OCI-LY1 (cell line): ENCODE data around the gene DNAH11.

Experiments used
- H2AFZ ChIP-seq: fragments of 200-600 bp; sonication (generic), shearing (Covaris generic); 2 replicates; pipeline ENCODE4 v1.6.0; 2014; ENCODE audit warnings: antibody characterized with exemption, mild to moderate bottlenecking, low read length
- H3F3A ChIP-seq: fragments of 200-600 bp; sonication (generic), shearing (Covaris generic); 2 replicates; pipeline ENCODE4 v1.6.0; 2014; ENCODE audit warnings: mild to moderate bottlenecking, antibody characterized with exemption, low read length, moderate library complexity; ENCODE audit not compliant: insufficient read depth
- H3K27ac ChIP-seq: fragments of 200-600 bp; sonication (generic); 2 replicates; pipeline ENCODE4 v1.5.1; 2014; ENCODE audit warnings: low read length, mixed run types, mild to moderate bottlenecking, low read depth; ENCODE audit not compliant: poor library complexity, severe bottlenecking
- H3K27me3 ChIP-seq: fragments of 200-600 bp; sonication (generic); 2 replicates; pipeline ENCODE4 v1.6.0; 2014; ENCODE audit warnings: antibody characterized with exemption, mild to moderate bottlenecking, low read length, moderate library complexity; ENCODE audit not compliant: insufficient read depth
- H3K36me3 ChIP-seq: fragments of 200-600 bp; sonication (generic); 2 replicates; pipeline ENCODE4 v1.6.1; 2014; ENCODE audit warnings: mild to moderate bottlenecking, antibody characterized with exemption, low read length, moderate library complexity, mixed read lengths; ENCODE audit not compliant: insufficient read depth
- H3K4me1 ChIP-seq: fragments of 200-600 bp; sonication (generic); 2 replicates; pipeline ENCODE4 v1.5.1; 2014; ENCODE audit warnings: mild to moderate bottlenecking, low read length, moderate library complexity; ENCODE audit not compliant: insufficient read depth, severe bottlenecking
- H3K4me2 ChIP-seq: fragments of 200-600 bp; sonication (generic), shearing (Covaris generic); 2 replicates; pipeline ENCODE4 v1.6.1; 2014; ENCODE audit warnings: low read length
- H3K4me3 ChIP-seq: fragments of 200-600 bp; sonication (generic); 2 replicates; pipeline ENCODE4 v1.5.1; 2014; ENCODE audit warnings: low read length, low read depth, mild to moderate bottlenecking, mixed read lengths; ENCODE audit not compliant: poor library complexity, severe bottlenecking
- H3K79me2 ChIP-seq: fragments of 200-600 bp; shearing (Covaris generic); 2 replicates; pipeline ENCODE4 v1.6.1; 2016; ENCODE audit warnings: mixed run types, low read length, mixed read lengths; ENCODE audit not compliant: insufficient read depth
- H3K9ac ChIP-seq: fragments of 200-600 bp; sonication (generic), shearing (Covaris generic); 2 replicates; pipeline ENCODE4 v1.6.1; 2014; ENCODE audit warnings: mild to moderate bottlenecking, low read length, mixed read lengths
- H3K9me2 ChIP-seq: fragments of 200-600 bp; sonication (generic), shearing (Covaris generic); 2 replicates; pipeline ENCODE4 v1.6.1; 2014; ENCODE audit warnings: low read depth, mild to moderate bottlenecking, low read length, mixed read lengths
- H3K9me3 ChIP-seq: fragments of 200-600 bp; shearing (Covaris generic); 2 replicates; pipeline ENCODE4 v1.6.1; 2014; ENCODE audit warnings: low read length, mixed read lengths
- H4K20me1 ChIP-seq: fragments of 200-600 bp; sonication (generic), shearing (Covaris generic); 2 replicates; pipeline ENCODE4 v1.6.0; 2016; ENCODE audit warnings: mild to moderate bottlenecking, low read length; ENCODE audit not compliant: insufficient read depth
- EZH2 ChIP-seq: fragments of 200-600 bp; sonication (generic), shearing (Covaris generic); IDR thresholded peaks from 2 replicates; pipeline ENCODE4 v1.8.0; 2017; ENCODE audit warnings: borderline replicate concordance, mixed run types, mild to moderate bottlenecking, antibody characterized with exemption, low read length, moderate library complexity, mixed read lengths
- TF ChIP-seq, protein P1 (sequence below): fragments of 200-600 bp; sonication (generic), shearing (Covaris generic); IDR thresholded peaks from 2 replicates; pipeline ENCODE4 v1.5.1; 2017; ENCODE audit warnings: mild to moderate bottlenecking, antibody characterized with exemption, low read length, moderate library complexity, mixed read lengths

The DNAH11 gene

DNA sequence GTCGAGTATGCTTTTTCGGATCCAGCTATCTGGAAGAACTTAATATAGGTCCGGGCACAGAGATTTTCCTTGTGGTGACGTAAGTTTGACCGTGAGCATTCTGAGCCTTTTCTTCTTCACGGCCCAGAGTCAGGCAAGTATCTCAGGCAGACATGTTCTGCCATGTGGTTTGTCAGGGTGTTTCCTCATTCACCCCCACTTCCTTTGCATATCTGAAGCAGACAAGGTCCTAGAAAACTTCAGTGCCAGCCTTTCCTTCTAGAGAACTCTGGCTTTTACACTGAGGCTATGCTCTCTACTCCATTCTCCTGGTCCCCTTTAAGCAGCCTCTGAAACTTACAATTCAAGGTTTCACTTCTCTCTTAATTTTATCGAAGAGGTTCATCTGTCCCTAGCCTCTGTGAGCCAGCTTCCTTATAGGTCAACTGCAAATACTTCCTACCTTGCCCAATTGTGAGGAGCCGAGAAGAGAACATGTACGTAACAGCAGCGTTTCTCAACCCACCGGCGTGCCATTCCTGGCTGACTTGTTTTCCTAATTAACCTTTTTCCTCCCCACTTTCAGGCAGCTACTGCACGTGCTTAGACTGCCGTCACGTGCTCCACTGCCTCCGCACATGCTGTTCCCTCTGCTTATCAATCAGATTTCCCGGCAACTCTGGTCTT is 355.6 kb downstream of the DNAH11 start:
- no peak for TF ChIP-seq EZH2
- H3K4me1 ChIP-seq, result peaks cover 13% of the 10 kb centered on the region
- no peaks in the 10 kb centered on the region for H3F3A ChIP-seq
- H3K36me3 ChIP-seq, result peaks cover 18% of the 10 kb centered on the region
- H2AFZ ChIP-seq, result no peak overlapping the region
- H3K79me2 ChIP-seq, result no peaks in the 10 kb centered on the region
- no peak overlapping the region for H3K4me3 ChIP-seq
- H3K9me2 ChIP-seq, result no peaks in the 10 kb centered on the region
- H3K27ac ChIP-seq, result no peak overlapping the region
- no peaks in the 10 kb centered on the region for H3K9me3 ChIP-seq
- H3K9ac ChIP-seq, result no peak overlapping the region
- H4K20me1 ChIP-seq, result no peaks in the 10 kb centered on the region
- H3K4me2 ChIP-seq, result peak overlapping the region; percentile 33
- no peaks in the 10 kb centered on the region for H3K27me3 ChIP-seq

DNA sequence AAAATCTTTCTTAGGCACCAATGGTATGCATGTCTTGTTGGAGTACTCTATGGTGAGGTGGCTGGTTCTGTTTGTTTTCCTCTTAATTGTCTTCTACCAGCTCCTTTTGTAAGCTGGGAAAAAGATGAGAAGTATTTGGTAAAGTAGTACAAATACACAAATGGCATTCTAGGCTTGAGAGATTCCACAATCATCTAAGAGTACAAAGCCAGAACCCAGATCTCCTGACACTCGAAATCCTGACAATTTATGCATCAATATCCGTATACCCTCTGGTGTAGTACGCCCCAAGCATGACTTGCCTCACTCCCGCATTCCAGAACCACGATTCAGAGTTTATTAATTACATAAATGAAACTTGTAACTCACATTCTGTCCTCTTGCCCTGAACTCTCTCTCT is 359.4 kb downstream of the DNAH11 start:
- Histone ChIP-seq H3K27ac (no peak overlapping the region), H3K4me1 (peaks cover 13% of the 10 kb centered on the region), H3K4me2 (no peak overlapping the region), H3K9me3 (no peaks in the 10 kb centered on the region), H3K36me3 (peaks cover 50% of the 10 kb centered on the region), H4K20me1 (no peaks in the 10 kb centered on the region), H3K79me2 (no peaks in the 10 kb centered on the region), H2AFZ (no peak overlapping the region), H3K27me3 (no peaks in the 10 kb centered on the region), H3K9me2 (no peaks in the 10 kb centered on the region), H3K4me3 (no peak overlapping the region), H3F3A (no peaks in the 10 kb centered on the region), H3K9ac (no peak overlapping the region)
- TF ChIP-seq EZH2, result no peak
- TF ChIP-seq, protein P1, sequence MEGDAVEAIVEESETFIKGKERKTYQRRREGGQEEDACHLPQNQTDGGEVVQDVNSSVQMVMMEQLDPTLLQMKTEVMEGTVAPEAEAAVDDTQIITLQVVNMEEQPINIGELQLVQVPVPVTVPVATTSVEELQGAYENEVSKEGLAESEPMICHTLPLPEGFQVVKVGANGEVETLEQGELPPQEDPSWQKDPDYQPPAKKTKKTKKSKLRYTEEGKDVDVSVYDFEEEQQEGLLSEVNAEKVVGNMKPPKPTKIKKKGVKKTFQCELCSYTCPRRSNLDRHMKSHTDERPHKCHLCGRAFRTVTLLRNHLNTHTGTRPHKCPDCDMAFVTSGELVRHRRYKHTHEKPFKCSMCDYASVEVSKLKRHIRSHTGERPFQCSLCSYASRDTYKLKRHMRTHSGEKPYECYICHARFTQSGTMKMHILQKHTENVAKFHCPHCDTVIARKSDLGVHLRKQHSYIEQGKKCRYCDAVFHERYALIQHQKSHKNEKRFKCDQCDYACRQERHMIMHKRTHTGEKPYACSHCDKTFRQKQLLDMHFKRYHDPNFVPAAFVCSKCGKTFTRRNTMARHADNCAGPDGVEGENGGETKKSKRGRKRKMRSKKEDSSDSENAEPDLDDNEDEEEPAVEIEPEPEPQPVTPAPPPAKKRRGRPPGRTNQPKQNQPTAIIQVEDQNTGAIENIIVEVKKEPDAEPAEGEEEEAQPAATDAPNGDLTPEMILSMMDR, result no peak

DNA sequence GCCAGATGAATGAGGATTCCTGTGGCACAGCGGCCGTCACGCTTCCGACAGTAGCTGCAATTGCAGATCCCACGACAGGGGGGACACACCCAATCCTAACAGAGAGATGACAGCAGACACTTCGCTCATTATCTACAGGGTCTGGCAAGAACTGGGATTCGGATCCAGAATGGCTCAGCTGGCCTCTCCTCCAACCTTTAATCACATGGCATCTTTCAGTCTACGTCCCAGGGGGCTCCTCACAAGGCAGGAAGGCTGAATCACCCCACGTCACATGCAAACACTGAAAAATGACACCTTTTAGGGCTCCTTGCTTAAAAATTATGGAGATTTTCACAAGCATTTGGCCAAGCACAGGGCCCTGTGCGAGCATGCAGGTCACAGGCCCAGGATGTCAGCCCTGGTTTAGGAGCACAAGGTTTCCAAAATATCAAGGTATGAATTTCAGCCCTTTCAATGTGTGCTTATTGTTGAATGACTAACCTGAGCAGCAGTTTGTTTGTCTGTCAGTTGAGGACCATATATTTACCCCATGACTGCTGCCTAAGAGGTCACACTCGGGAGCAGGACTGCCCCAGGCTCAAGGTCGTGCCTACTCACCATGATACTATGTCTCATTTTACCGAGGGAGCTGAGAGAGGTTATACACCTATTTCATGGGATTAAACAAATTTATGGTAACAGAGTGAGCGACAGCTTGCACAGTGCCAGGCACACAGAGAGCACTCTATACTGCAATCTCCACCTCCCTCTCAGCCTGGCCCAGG is 360.4 kb downstream of the DNAH11 start:
- Histone ChIP-seq H3K9me3 (no peaks in the 10 kb centered on the region), H3K79me2 (no peaks in the 10 kb centered on the region), H3K4me1 (peaks cover 6% of the 10 kb centered on the region), H2AFZ (no peak overlapping the region), H3K9me2 (no peaks in the 10 kb centered on the region), H4K20me1 (no peaks in the 10 kb centered on the region), H3K36me3 (peaks cover 59% of the 10 kb centered on the region), H3F3A (no peaks in the 10 kb centered on the region), H3K4me2 (no peak overlapping the region), H3K9ac (no peak overlapping the region), H3K27me3 (no peaks in the 10 kb centered on the region), H3K27ac (no peak overlapping the region), H3K4me3 (no peak overlapping the region)
- TF ChIP-seq EZH2, result no peak
- TF ChIP-seq, protein P1, result no peak
